HG03378 (cell line): ENCODE data around the gene DHRS3.
A peak's percentile ranks its signal among the peaks of the same experiment; 100 is the strongest.

Experiments used
- ATAC-seq: cut with Tn5 transposase; IDR thresholded peaks from one replicate; pipeline ENCODE4 v1.9.1; 2021; ENCODE audit warnings: mild to moderate bottlenecking, moderate library complexity; ENCODE audit not compliant: unreplicated experiment

The DHRS3 gene

GRCh38 chr1:12617511-12617900 lies 504 bp downstream of the DHRS3 start:
- no peak for ATAC-seq

- no peak for ATAC-seq
Observed at GRCh38 chr1:12616709-12617373, 1.2 kb downstream of the DHRS3 start.

GRCh38 chr1:12615865-12616708 lies 1.9 kb downstream of the DHRS3 start:
- no peak for ATAC-seq

GRCh38 chr1:12615159-12615864 lies 2.7 kb downstream of the DHRS3 start:
- ATAC-seq = no peak

- no peak for ATAC-seq
Observed at GRCh38 chr1:12614402-12615158, 3.4 kb downstream of the DHRS3 start.

- no peak for ATAC-seq
Observed at GRCh38 chr1:12613180-12613579, 4.8 kb downstream of the DHRS3 start.

GRCh38 chr1:12610941-12611340 lies 7.1 kb downstream of the DHRS3 start:
- no peak for ATAC-seq

- ATAC-seq = no peak
Observed at GRCh38 chr1:12610305-12610935, 7.6 kb downstream of the DHRS3 start.

GRCh38 chr1:12609469-12610003 lies 8.5 kb downstream of the DHRS3 start:
- no peak for ATAC-seq

GRCh38 chr1:12608311-12608957 lies 9.6 kb downstream of the DHRS3 start:
- no peak for ATAC-seq

GRCh38 chr1:12607263-12607662 lies 10.7 kb downstream of the DHRS3 start:
- no peak for ATAC-seq

GRCh38 chr1:12604986-12605385 lies 13.0 kb downstream of the DHRS3 start:
- ATAC-seq = no peak

- peak; percentile 59 for ATAC-seq
Observed at GRCh38 chr1:12604114-12604874, 13.7 kb downstream of the DHRS3 start.

GRCh38 chr1:12603224-12603623 lies 14.8 kb downstream of the DHRS3 start:
- no peak for ATAC-seq

- no peak for ATAC-seq
Observed at GRCh38 chr1:12602659-12603024, 15.4 kb downstream of the DHRS3 start.

GRCh38 chr1:12601700-12602658 lies 16.0 kb downstream of the DHRS3 start:
- ATAC-seq = no peak

GRCh38 chr1:12600880-12601633 lies 17.0 kb downstream of the DHRS3 start:
- ATAC-seq = no peak
